Kidney (tissue), 14 donors: ENCODE results near the gene SLC16A1. TPM values are rescaled to one million over a fixed set of nuclear protein-coding genes. Genes with fewer than 3 reads are reported as not detected.

Experiments
- DNase-seq, 5 donors: peaks; one replicate each; pipeline ENCODE4 v3.0.0-alpha.2; 2013 to 2020
- FAIRE-seq: peaks from 2 replicates; lab custom pipeline; 2012; peaks lifted over from hg19 to GRCh38; lab: Jason Lieb, UNC
- H3K27ac ChIP-seq, 2 donors: one replicate each; pipeline ENCODE4 v1.7.0; 2013; ENCODE audit warnings: low read depth in 2 of 2, low read length in 2 of 2, inconsistent platforms in 1 of 2
- H3K27me3 ChIP-seq: one replicate; pipeline ENCODE4 v1.7.1; 2013; ENCODE audit warnings: low read length, inconsistent platforms; ENCODE audit not compliant: control insufficient read depth, insufficient read depth
- H3K36me3 ChIP-seq, 3 donors: one replicate each; pipeline versions ENCODE4 v1.7.0 to v1.7.1; 2013; ENCODE audit warnings: low read length in 3 of 3, control low read depth in 1 of 3, inconsistent platforms in 1 of 3; ENCODE audit not compliant: insufficient read depth in 3 of 3, control insufficient read depth in 2 of 3
- H3K4me1 ChIP-seq, 3 donors: one replicate each; pipeline versions ENCODE4 v1.7.0 to v1.7.1; 2013; ENCODE audit warnings: low read length in 3 of 3, inconsistent platforms in 1 of 3, low read depth in 1 of 3; ENCODE audit not compliant: control insufficient read depth in 2 of 3, insufficient read depth in 2 of 3
- H3K4me3 ChIP-seq, 3 donors: one replicate each; pipeline versions ENCODE4 v1.7.0 to v1.8.1; 2013; ENCODE audit warnings: low read length in 3 of 3, control low read depth in 1 of 3, inconsistent platforms in 1 of 3
- H3K9ac ChIP-seq, 3 donors: one replicate each; pipeline versions ENCODE4 v1.7.0 to v1.7.1; 2013; ENCODE audit warnings: low read length in 3 of 3, control low read depth in 1 of 3, inconsistent platforms in 1 of 3
- H3K9me3 ChIP-seq, 3 donors: one replicate each; pipeline versions ENCODE4 v1.7.0 to v1.7.1; 2013; ENCODE audit warnings: low read length in 3 of 3, control low read depth in 1 of 3, inconsistent platforms in 1 of 3; ENCODE audit not compliant: control insufficient read depth in 2 of 3, insufficient read depth in 1 of 3
- intact Hi-C: fragments of 100-400 bp; cut with DNase I; formaldehyde crosslinking; loops from one replicate; pipeline ENCODE4 v1.11.1; 2022
- polyA plus RNA-seq: library from polyadenylated mRNA; stranded (reverse); fragments of 350-450 nt; fragmentation: Illumina TruSeq; extraction: RNeasy Lipid Tissue Mini Kit (QIAGEN cat#74804); gene quantifications from one replicate; pipeline ENCODE4 v1.2.3, GENCODE V29; 2014; ENCODE audit warnings: low read depth, low replicate concordance; ENCODE audit not compliant: insufficient read depth
- total RNA-seq: library from RNA; stranded (reverse); fragmentation: NEBNext Ultra II Directional; extraction: Animal tissue kit (Norgen Biotek cat#: 25700); gene quantifications from one replicate; pipeline ENCODE4 v1.2.1, GENCODE V29; 2021
- TF ChIP-seq, protein P1 (sequence below): IDR thresholded peaks from 3 replicates; pipeline ENCODE4 v1.5.1; 2012; ENCODE audit warnings: mild to moderate bottlenecking, moderate library complexity, borderline replicate concordance; ENCODE audit not compliant: insufficient read depth; ENCODE audit errors: extremely low read depth
- donor health status: control.
- donor health status: control.
- donor health status: control.
- donor health status: control.
- donor health status: control.
- donor health status: DM: yes; HTN: yes; CAD: no.
- donor health status: Normal renal cell carcinoma (clear cell type).

SLC16A1 gene
- total and polyA plus RNA-seq, 2 donors from 2014 or later = 8.7 to 9.7 TPM

DNA sequence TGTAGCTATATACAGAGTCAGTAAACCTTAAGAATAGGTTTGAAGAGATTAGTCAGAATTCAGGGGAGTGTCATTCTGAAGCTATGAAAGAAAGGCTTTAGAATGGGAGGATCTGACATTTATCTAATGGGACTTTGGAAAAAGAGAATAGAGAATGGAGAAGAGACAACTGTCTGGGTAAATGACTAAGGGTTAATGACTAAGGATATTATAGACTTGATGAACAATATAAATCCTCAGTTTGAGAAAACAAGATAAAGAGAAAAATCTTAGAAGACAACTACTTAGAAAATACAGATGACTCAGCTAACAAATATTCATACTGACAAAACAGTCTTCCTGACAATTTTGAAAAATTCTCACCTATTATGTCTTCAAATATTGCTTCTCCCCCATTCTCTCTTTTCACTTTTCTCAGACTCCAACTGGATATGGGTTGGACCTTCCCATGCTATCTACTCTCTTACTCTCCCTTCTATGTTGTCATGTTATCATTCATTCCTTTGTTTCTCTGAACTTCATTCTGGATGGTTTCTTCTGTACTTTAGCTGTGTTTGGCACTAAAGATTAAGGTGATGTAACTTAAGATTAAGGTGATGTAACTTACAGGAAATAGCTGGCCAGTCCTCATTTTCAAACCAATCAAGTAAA is 20.4 kb downstream of the SLC16A1 start:
- no peak overlapping the region for H3K9ac ChIP-seq
- intact Hi-C loops = no loop called here
- no peaks in the 10 kb centered on the region for H3K27me3 ChIP-seq
- FAIRE-seq = no peak
- H3K27ac ChIP-seq = no peak overlapping the region
- TF ChIP-seq, protein P1, sequence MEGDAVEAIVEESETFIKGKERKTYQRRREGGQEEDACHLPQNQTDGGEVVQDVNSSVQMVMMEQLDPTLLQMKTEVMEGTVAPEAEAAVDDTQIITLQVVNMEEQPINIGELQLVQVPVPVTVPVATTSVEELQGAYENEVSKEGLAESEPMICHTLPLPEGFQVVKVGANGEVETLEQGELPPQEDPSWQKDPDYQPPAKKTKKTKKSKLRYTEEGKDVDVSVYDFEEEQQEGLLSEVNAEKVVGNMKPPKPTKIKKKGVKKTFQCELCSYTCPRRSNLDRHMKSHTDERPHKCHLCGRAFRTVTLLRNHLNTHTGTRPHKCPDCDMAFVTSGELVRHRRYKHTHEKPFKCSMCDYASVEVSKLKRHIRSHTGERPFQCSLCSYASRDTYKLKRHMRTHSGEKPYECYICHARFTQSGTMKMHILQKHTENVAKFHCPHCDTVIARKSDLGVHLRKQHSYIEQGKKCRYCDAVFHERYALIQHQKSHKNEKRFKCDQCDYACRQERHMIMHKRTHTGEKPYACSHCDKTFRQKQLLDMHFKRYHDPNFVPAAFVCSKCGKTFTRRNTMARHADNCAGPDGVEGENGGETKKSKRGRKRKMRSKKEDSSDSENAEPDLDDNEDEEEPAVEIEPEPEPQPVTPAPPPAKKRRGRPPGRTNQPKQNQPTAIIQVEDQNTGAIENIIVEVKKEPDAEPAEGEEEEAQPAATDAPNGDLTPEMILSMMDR = no peak
- H3K36me3 ChIP-seq = no peaks in the 10 kb centered on the region
- H3K4me3 ChIP-seq = no peak overlapping the region
- DNase-seq = no peak
- no peaks in the 10 kb centered on the region for H3K9me3 ChIP-seq
- no peaks in the 10 kb centered on the region for H3K4me1 ChIP-seq

GRCh38 chr1:112934577-112934976 is 21.4 kb downstream of the SLC16A1 start:
- intact Hi-C loops = no loop called here
- no peaks in the 10 kb centered on the region for H3K9me3 ChIP-seq
- DNase-seq (no peak), FAIRE-seq (no peak)
- H3K9ac ChIP-seq = no peak overlapping the region
- H3K27me3 ChIP-seq = no peaks in the 10 kb centered on the region
- H3K27ac ChIP-seq = no peak overlapping the region
- H3K36me3 ChIP-seq = no peaks in the 10 kb centered on the region
- TF ChIP-seq, protein P1 = no peak
- no peak overlapping the region for H3K4me3 ChIP-seq
- no peaks in the 10 kb centered on the region for H3K4me1 ChIP-seq

DNA sequence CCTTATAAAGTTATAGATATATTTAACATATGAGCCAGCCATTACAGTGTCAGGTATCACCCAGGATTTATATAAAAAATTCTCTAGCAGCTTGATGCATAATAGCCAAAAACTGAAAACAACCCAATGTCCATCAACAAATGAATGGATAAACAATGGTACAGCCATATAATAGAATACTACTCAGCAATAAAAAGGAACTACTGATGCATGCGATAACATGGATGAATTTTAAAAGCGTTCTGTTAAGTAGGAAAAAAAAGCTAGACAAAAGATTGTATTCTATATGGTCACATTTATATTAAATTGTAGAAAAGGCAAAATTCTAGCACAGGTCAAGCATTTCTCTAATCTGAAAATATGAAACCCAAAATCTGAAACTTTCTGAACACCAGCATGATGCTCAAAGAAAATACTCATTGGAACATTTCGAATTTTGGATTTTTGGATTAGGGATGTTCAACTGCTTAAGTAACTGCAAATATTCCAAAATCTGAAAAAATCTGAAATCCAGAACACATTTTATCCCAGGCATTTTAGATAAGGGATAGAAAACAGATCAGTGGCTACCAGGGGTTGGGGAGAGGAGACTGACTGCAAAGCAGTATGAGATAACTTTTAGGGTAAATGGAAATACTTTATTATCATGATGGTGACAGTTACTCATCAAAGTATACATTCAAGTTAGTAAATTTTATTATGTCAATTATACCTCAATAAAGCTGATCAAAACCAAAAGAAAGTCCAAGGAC is 22.0 kb downstream of the SLC16A1 start:
- no peak overlapping the region for H3K9ac ChIP-seq
- no peak for FAIRE-seq

More for the DNA sequence above, 22.0 kb downstream of the SLC16A1 start:
- Histone ChIP-seq H3K4me3 (no peak overlapping the region), H3K27ac (no peak overlapping the region), H3K36me3 (no peaks in the 10 kb centered on the region), H3K27me3 (no peaks in the 10 kb centered on the region), H3K4me1 (no peaks in the 10 kb centered on the region), H3K9me3 (no peaks in the 10 kb centered on the region)
- TF ChIP-seq, protein P1 = no peak
- DNase-seq = no peak
- intact Hi-C loops = no loop called here
